Activated naive CD8-positive, alpha-beta T cell treated with anti-CD3 and anti-CD28 coated beads for 36 hours (primary cell): Measurements from ENCODE around the gene NEB. TPM values are rescaled to one million over a fixed set of nuclear protein-coding genes. Genes with fewer than 3 reads are reported as not detected.
"Not testable (repeated sequence)": the region's sequence is repeated elsewhere in the genome, so short reads cannot be mapped to it uniquely, and the experiment has no call there.

Source experiments
- DNase-seq: peaks from one replicate; pipeline ENCODE4 v3.0.0; 2021
- H3K27ac Mint-ChIP-seq: one replicate; pipeline ENCODE4 v1.8.0; 2022; ENCODE audit warnings: mild to moderate bottlenecking, moderate library complexity, mixed read lengths
- H3K27me3 Mint-ChIP-seq: one replicate; pipeline ENCODE4 v1.8.0; 2022; ENCODE audit warnings: mild to moderate bottlenecking, mixed read lengths
- H3K36me3 Mint-ChIP-seq: one replicate; pipeline ENCODE4 v1.8.0; 2021; ENCODE audit warnings: mild to moderate bottlenecking, mixed read lengths
- H3K4me1 Mint-ChIP-seq: one replicate; pipeline ENCODE4 v1.8.0; 2021; ENCODE audit warnings: mixed read lengths
- H3K4me3 Mint-ChIP-seq: one replicate; pipeline ENCODE4 v1.8.0; 2022; ENCODE audit warnings: mild to moderate bottlenecking, moderate library complexity, mixed read lengths
- H3K9me3 Mint-ChIP-seq: one replicate; pipeline ENCODE4 v1.8.0; 2022; ENCODE audit warnings: mixed read lengths
- total RNA-seq, 2 experiments: library from RNA; stranded (reverse); gene quantifications; one replicate each; pipeline ENCODE4 v1.2.3, GENCODE V29; 2021

NEB gene
- total RNA-seq, 2 experiments from 2014 or later, result 0.06 to 0.20 TPM

GRCh38 chr2:151766437-151767153 lies 32.3 kb upstream of the NEB start:
- Mint-ChIP-seq H3K36me3 (peaks cover 13% of the 10 kb centered on the region), H3K27me3 (no peaks in the 10 kb centered on the region), H3K27ac (no peak overlapping the region)

GRCh38 chr2:151765760-151766410 lies 31.6 kb upstream of the NEB start:
- Mint-ChIP-seq H3K27ac (no peak overlapping the region), H3K4me3 (no peak overlapping the region), H3K9me3 (peaks cover 2% of the 10 kb centered on the region), H3K4me1 (peaks cover 2% of the 10 kb centered on the region), H3K27me3 (no peaks in the 10 kb centered on the region), H3K36me3 (peaks cover 13% of the 10 kb centered on the region)
- no peak for DNase-seq

More at GRCh38 chr2:151766437-151767153, 32.3 kb upstream of the NEB start:
- peaks cover 2% of the 10 kb centered on the region for H3K9me3 Mint-ChIP-seq
- H3K4me1 Mint-ChIP-seq, result peaks cover 2% of the 10 kb centered on the region
- H3K4me3 Mint-ChIP-seq, result no peak overlapping the region
- no peak for DNase-seq

DNA sequence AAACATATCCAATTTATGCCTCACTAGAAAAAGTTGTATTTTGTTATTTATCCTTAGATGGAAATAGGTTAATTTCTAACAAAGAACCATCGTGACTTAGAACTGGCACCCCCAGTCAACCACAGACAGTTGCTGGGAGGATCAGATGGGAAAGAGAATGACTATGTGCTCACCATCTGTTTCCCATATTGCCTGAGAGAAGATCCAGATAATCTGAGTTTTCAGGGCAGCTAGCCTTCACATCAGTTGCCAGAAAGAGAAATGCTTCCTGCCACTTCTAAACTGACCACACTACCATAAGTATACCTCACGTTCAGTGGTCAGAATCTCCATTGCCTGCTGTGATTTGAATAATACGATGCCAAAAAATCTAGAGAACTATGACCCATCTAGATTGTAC lies 28.4 kb upstream of the NEB start:
- H3K4me3 Mint-ChIP-seq, result no peak overlapping the region
- H3K27ac Mint-ChIP-seq, result no peak overlapping the region
- DNase-seq, result no peak
- no peaks in the 10 kb centered on the region for H3K9me3 Mint-ChIP-seq
- peaks cover 2% of the 10 kb centered on the region for H3K4me1 Mint-ChIP-seq
- peaks cover 2% of the 10 kb centered on the region for H3K36me3 Mint-ChIP-seq
- no peaks in the 10 kb centered on the region for H3K27me3 Mint-ChIP-seq

DNA sequence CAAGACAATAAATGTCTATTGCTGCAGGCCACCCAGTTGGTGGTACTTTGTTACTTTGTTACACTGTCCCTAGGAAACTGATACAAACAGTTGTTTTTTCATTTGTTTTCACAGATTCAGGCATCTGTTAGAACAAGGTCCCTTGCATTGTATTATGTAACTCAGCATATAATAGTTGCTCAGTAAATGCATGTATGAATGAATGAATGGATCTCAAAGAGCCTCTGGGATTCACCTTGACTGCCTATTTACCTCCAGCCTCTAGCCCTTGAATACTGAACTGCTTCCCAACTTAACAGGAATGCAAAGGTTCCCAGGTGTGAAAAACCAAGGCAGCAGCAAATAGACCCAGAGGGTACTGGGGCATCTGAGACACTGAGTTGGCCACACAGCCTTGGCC lies 27.4 kb upstream of the NEB start:
- Mint-ChIP-seq H3K9me3 (no peaks in the 10 kb centered on the region), H3K27ac (no peak overlapping the region), H3K36me3 (peaks cover 2% of the 10 kb centered on the region), H3K4me1 (peaks cover 2% of the 10 kb centered on the region), H3K4me3 (no peak overlapping the region), H3K27me3 (no peaks in the 10 kb centered on the region)
- DNase-seq, result no peak

GRCh38 chr2:151761193-151761592 lies 26.9 kb upstream of the NEB start:
- Mint-ChIP-seq H3K36me3 (peaks cover 2% of the 10 kb centered on the region), H3K27ac (no peak overlapping the region), H3K4me3 (no peak overlapping the region), H3K9me3 (no peaks in the 10 kb centered on the region), H3K27me3 (no peaks in the 10 kb centered on the region), H3K4me1 (peaks cover under 1% of the 10 kb centered on the region)
- DNase-seq, result no peak

GRCh38 chr2:151760139-151760650 lies 25.9 kb upstream of the NEB start:
- DNase-seq, result no peak
- no peaks in the 10 kb centered on the region for H3K27me3 Mint-ChIP-seq
- no peaks in the 10 kb centered on the region for H3K4me1 Mint-ChIP-seq
- no peak overlapping the region for H3K4me3 Mint-ChIP-seq
- H3K27ac Mint-ChIP-seq, result no peak overlapping the region
- H3K9me3 Mint-ChIP-seq, result no peaks in the 10 kb centered on the region
- peaks cover 2% of the 10 kb centered on the region for H3K36me3 Mint-ChIP-seq

DNA sequence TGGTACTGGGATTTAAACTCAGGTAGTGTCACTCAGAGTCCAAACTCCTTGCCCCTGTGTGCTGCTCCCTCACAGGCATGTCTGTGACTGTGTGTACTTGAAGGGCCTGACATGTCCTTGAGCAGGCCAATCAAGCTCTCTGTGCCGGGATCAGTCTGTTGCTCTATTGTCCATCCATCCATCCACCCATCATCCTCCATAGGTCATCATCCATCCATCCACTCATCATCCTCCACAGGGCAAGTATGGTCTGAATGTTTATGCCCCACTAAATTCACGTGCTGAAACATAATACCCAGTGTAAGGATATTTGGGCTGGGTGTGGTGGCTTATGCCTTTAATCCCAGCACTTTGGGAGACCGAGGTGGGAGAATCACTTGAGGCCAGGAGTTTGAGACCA lies 24.5 kb upstream of the NEB start:
- Mint-ChIP-seq H3K4me1 (no peaks in the 10 kb centered on the region), H3K4me3 (no peak overlapping the region), H3K27ac (no peak overlapping the region), H3K27me3 (no peaks in the 10 kb centered on the region), H3K9me3 (no peaks in the 10 kb centered on the region), H3K36me3 (no peaks in the 10 kb centered on the region)
- DNase-seq, result no peak

DNA sequence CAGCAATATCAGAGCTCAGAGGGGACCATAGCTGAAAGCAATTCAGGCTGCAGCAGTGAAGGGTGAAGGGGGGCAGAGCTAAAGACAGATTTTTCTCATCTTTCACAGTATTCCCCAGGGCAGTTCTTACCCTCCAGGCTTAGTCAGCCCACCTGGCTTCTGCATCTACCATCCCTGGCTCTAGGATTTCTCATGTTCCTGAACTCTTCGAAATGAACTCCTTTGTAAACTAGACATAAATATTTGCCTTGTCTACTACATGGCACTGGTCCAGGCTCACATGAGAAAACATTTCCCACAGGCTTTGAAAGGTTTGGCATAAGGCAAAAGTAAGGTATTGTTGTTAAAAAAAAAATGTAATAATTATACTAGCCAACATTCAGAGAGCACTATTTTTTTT lies 23.6 kb upstream of the NEB start:
- no peak for DNase-seq
- H3K4me1 Mint-ChIP-seq, result no peaks in the 10 kb centered on the region
- no peak overlapping the region for H3K4me3 Mint-ChIP-seq
- no peaks in the 10 kb centered on the region for H3K36me3 Mint-ChIP-seq
- no peaks in the 10 kb centered on the region for H3K9me3 Mint-ChIP-seq
- no peaks in the 10 kb centered on the region for H3K27me3 Mint-ChIP-seq
- H3K27ac Mint-ChIP-seq, result no peak overlapping the region

DNA sequence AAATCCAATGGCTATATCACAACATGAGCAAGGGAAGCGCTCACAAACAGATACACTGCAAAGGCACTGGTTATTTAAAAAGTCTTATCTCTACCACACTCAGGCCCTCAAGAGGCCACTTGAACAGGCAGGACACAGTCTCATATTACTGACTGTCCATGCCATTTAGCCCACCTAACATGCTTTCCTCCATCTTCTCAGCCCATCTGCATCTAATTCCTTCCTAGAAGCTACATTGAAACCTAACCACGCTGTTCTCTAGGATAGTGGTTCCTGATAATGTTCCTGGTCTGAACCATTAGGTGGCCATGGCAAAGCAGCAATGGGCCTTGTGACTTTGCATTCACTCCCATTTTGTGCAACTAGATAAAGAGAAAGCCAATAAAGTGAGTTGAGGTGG lies 22.5 kb upstream of the NEB start:
- H3K9me3 Mint-ChIP-seq, result no peaks in the 10 kb centered on the region
- no peak overlapping the region for H3K4me3 Mint-ChIP-seq
- no peaks in the 10 kb centered on the region for H3K36me3 Mint-ChIP-seq
- no peaks in the 10 kb centered on the region for H3K27me3 Mint-ChIP-seq
- no peak for DNase-seq
- no peak overlapping the region for H3K27ac Mint-ChIP-seq
- H3K4me1 Mint-ChIP-seq, result no peaks in the 10 kb centered on the region

DNA sequence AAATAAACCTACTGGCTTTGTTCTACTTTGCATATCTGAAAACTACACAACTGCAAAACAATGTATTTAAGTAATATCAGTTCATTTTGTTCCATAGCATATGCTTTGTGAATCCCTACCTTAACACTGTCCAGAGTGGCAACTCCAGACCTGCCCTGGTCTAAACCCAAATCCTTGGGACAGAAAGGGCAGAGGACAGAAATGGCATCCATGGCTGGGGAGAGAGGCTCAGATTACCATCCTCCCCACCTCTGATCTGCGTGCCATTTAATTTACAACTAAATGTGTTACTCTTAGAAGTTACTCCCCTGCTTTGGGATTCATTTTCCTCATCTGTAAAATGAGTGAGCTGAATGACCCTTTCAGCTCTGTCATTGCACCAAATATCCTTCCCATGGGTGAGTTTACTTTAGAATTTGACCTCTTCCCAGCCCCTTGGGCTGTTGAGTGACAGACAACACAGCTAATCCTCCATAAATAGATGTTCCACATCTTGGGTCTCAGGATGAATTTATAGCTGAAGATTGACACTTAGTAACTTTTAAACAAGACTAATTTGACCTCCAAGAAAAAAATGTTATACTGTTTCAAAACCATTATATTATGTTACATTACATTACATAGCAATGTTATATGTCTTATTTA lies 20.1 kb upstream of the NEB start:
- DNase-seq, result no peak
- Mint-ChIP-seq H3K36me3 (no peaks in the 10 kb centered on the region), H3K4me3 (no peak overlapping the region), H3K27ac (no peak overlapping the region), H3K27me3 (no peaks in the 10 kb centered on the region), H3K4me1 (no peaks in the 10 kb centered on the region), H3K9me3 (no peaks in the 10 kb centered on the region)

GRCh38 chr2:151753540-151753939 lies 19.3 kb upstream of the NEB start:
- H3K27me3 Mint-ChIP-seq, result no peaks in the 10 kb centered on the region
- no peaks in the 10 kb centered on the region for H3K9me3 Mint-ChIP-seq
- no peak overlapping the region for H3K27ac Mint-ChIP-seq

DNA sequence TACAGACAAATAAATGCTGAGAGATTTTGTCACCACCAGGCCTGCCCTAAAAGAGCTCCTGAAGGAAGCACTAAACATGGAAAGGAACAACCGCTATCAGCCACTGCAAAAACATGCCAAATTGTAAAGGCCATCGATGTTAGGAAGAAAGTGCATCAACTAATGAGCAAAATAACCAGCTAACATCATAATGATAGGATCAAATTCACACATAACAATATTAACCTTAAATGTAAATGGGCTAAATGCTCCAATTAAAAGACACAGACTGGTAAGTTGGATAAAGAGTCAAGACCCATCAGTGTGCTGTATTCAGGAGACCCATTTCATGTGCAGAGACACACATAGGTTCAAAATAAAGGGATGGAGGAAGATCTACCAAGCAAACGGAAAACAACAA lies 11.0 kb upstream of the NEB start:
- not testable (repeated sequence) for H3K27me3 Mint-ChIP-seq, H3K4me1 Mint-ChIP-seq, H3K27ac Mint-ChIP-seq, DNase-seq, H3K4me3 Mint-ChIP-seq
- Mint-ChIP-seq H3K9me3 (peaks cover 11% of the 10 kb centered on the region), H3K36me3 (peaks cover 22% of the 10 kb centered on the region)

More at GRCh38 chr2:151753540-151753939, 19.3 kb upstream of the NEB start:
- DNase-seq, result no peak
- H3K4me1 Mint-ChIP-seq, result no peaks in the 10 kb centered on the region
- H3K4me3 Mint-ChIP-seq, result no peak overlapping the region
- H3K36me3 Mint-ChIP-seq, result no peaks in the 10 kb centered on the region

- DNase-seq, result no peak
- Mint-ChIP-seq H3K4me3 (no peak overlapping the region), H3K36me3 (no peaks in the 10 kb centered on the region), H3K4me1 (peaks cover 6% of the 10 kb centered on the region), H3K9me3 (no peaks in the 10 kb centered on the region), H3K27me3 (no peaks in the 10 kb centered on the region), H3K27ac (no peak overlapping the region)
Measured at GRCh38 chr2:151730262-151730975, 3.9 kb downstream of the NEB start.

DNA sequence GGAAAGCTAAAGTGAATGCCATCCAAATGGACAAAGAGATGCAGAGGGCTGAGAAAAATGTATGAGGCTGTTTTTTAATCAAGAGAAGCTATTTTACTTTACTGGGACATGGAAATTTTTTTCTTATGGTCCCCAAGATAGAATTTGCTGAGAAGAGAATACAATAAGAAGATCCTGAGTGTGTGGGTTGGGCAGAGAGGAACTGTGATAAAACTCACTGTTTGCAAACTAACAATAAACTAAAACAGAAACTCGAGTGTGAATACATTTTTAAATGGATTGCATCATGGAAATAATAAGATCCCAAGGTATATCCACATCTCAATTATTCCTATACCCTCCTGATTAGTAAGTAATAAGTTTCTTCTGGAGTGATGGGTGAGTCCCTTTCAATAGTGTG lies 4.4 kb downstream of the NEB start:
- H3K4me1 Mint-ChIP-seq, result peaks cover 6% of the 10 kb centered on the region
- H3K9me3 Mint-ChIP-seq, result no peaks in the 10 kb centered on the region
- no peak overlapping the region for H3K4me3 Mint-ChIP-seq
- DNase-seq, result no peak
- no peaks in the 10 kb centered on the region for H3K36me3 Mint-ChIP-seq
- H3K27ac Mint-ChIP-seq, result no peak overlapping the region
- no peaks in the 10 kb centered on the region for H3K27me3 Mint-ChIP-seq

DNA sequence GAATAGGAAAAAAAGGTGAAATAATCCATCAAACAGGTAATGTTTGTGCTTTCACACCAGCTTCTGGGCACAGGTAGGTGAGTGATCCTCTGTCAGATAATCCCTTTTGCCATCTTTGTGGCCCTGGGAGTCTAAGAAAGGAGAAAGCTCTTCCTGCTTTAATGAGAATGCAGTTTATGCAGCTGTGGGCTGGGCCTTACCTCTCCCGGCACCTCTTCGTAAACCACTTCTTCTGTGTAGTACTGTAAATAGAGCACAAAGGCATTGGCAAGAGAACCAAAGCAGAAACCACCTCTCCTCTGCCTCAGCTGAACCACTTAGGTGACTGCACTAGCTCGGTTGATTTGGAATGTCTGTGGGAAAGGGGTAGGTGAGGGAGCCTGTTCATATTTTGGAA lies 4.9 kb downstream of the NEB start:
- H3K27ac Mint-ChIP-seq, result no peak overlapping the region
- H3K9me3 Mint-ChIP-seq, result no peaks in the 10 kb centered on the region
- no peak overlapping the region for H3K4me3 Mint-ChIP-seq
- no peaks in the 10 kb centered on the region for H3K27me3 Mint-ChIP-seq
- no peak for DNase-seq
- H3K4me1 Mint-ChIP-seq, result peaks cover 6% of the 10 kb centered on the region
- H3K36me3 Mint-ChIP-seq, result no peaks in the 10 kb centered on the region
